ENCODE results near the gene FBXL17. TPM values are rescaled to one million over a fixed set of nuclear protein-coding genes. Genes with fewer than 3 reads are reported as not detected.

The FBXL17 gene
- total and polyA plus RNA-seq, 2 of the 4 experiments (the other 2 are of a cell fraction), result 3.9 to 8.1 TPM

- H3K23ac ChIP-seq (ENCODE audit: low read depth, low read length), result no peak overlapping the region
- ATAC-seq (ENCODE audit: low read depth) (no peak), DNase-seq (no peak)
- no peaks in the 10 kb centered on the region for H3K36me3 ChIP-seq (ENCODE audit: control insufficient read depth, insufficient read depth, low read length)
- H4K20me1 ChIP-seq (ENCODE audit: insufficient read depth, low read length), result no peaks in the 10 kb centered on the region
- no peak overlapping the region for H3K4me2 ChIP-seq (ENCODE audit: low read depth, low read length)
- WGBS, 2 experiments (ENCODE audit: extremely low coverage in 2 of 2, insufficient read length in 1 of 2), result no CpG with 5 or more reads among the region's 2 CpGs
- H2BK20ac ChIP-seq (ENCODE audit: low read depth, low read length), result no peak overlapping the region
- H3K27me3 ChIP-seq (ENCODE audit: control insufficient read depth, insufficient read depth, low read length), result no peaks in the 10 kb centered on the region
- H3K9me3 ChIP-seq (ENCODE audit: control insufficient read depth, insufficient read depth, low read length), result no peaks in the 10 kb centered on the region
- H3K9me1 ChIP-seq (ENCODE audit: insufficient read depth, low read length), result no peaks in the 10 kb centered on the region
- H2BK120ac ChIP-seq (ENCODE audit: low read depth, low read length), result no peak overlapping the region
- in situ Hi-C loops (cut with MboI; ENCODE audit: low sequenced_read_pairs), result no loop called here
- no peaks in the 10 kb centered on the region for H3K79me1 ChIP-seq (ENCODE audit: low read depth in 1 of 2, low read length in 2 of 2)
- no peak overlapping the region for H2AK9ac ChIP-seq (replicated peaks; ENCODE audit: low read depth, low read length, poor library complexity)
- no peak overlapping the region for H3K9ac ChIP-seq (ENCODE audit: low read depth, low read length)
- no peak overlapping the region for H4K8ac ChIP-seq (ENCODE audit: low read depth in 2 of 2, low read length in 2 of 2)
- no peak overlapping the region for H2BK5ac ChIP-seq (ENCODE audit: low read depth, low read length, poor library complexity, severe bottlenecking)
- no peak overlapping the region for H3K56ac ChIP-seq (ENCODE audit: extremely low read depth, insufficient read depth, low read length)
- no peak overlapping the region for H3K14ac ChIP-seq (replicated peaks; ENCODE audit: low read depth, low read length)
- no peak overlapping the region for H3K18ac ChIP-seq (ENCODE audit: low read depth, low read length)
- no peak overlapping the region for H3K4ac ChIP-seq (ENCODE audit: low read depth, low read length)
- no peak overlapping the region for H3K27ac ChIP-seq (ENCODE audit: insufficient read depth, low read length)
- H3K4me1 ChIP-seq (ENCODE audit: control insufficient read depth, insufficient read depth, low read length), result no peaks in the 10 kb centered on the region
- dilution Hi-C loops (cut with HindIII; ENCODE audit: low sequenced_read_pairs, unreplicated experiment), result no loop called here
- no peak overlapping the region for H4K91ac ChIP-seq (ENCODE audit: insufficient read depth, low read depth, low read length)
- ChIA-PET POLR2A (ENCODE audit: unreplicated experiment) (no interaction called here), CTCF (interaction anchor here (1.2 kb wide), 1 partner anchor 82 kb away, joined by 3 read pairs; no protein-coding TSS in a partner anchor)
- H2AFZ ChIP-seq (replicated peaks; ENCODE audit: low read length, poor library complexity), result no peak overlapping the region
- intact Hi-C loops (cut with micrococcal nuclease), result no loop called here
- no peak overlapping the region for H3K4me3 ChIP-seq (ENCODE audit: insufficient read depth, low read depth, low read length)
- no TSS peak for BruUV-seq (replicated peaks)
- H2AK5ac ChIP-seq (ENCODE audit: low read depth, low read length), result no peak overlapping the region
- H2BK15ac ChIP-seq (ENCODE audit: low read depth, low read length), result no peak overlapping the region
- TF ChIP-seq MAZ (IDR thresholded peaks at IDR 0.05; ENCODE audit: borderline replicate concordance, low read depth, low read length) (no peak), CEBPB (IDR thresholded peaks at IDR 0.05; ENCODE audit: low read depth, low read length) (no peak), SMC3 (IDR thresholded peaks at IDR 0.05; ENCODE audit: low read depth, low read length) (no peak), NFE2L2 (IDR thresholded peaks at IDR 0.05; ENCODE audit: low read depth, low read length) (no peak), BHLHE40 (IDR thresholded peaks at IDR 0.05; ENCODE audit: low read depth, low read length) (no peak), ELK1 (IDR thresholded peaks at IDR 0.05; ENCODE audit: borderline replicate concordance, low read depth, low read length) (no peak), POLR2A (IDR thresholded peaks at IDR 0.05; ENCODE audit: low read depth, low read length) (no peak), FOS (IDR thresholded peaks at IDR 0.05; ENCODE audit: low read depth, low read length) (no peak), CTCF (conservative IDR thresholded peaks at IDR 0.05; ENCODE audit: low read depth, low read length) (no peak), MAFK (IDR thresholded peaks at IDR 0.05; ENCODE audit: low read depth, low read length) (no peak), RCOR1 (IDR thresholded peaks at IDR 0.05; ENCODE audit: insufficient replicate concordance, low read length) (no peak), CHD1 (IDR thresholded peaks at IDR 0.05; ENCODE audit: low read depth, low read length) (no peak), MXI1 (IDR thresholded peaks at IDR 0.05; ENCODE audit: borderline replicate concordance, low read depth, low read length) (no peak), RAD21 (IDR thresholded peaks at IDR 0.05; ENCODE audit: low read length) (no peak)
- H4K5ac ChIP-seq (ENCODE audit: low read depth, low read length), result no peak overlapping the region
These were observed 214.7 kb downstream of the FBXL17 start for GRCh38 chr5:108167174-108167573.

Data from IMR-90 (cell line).